ENCODE results near the gene IKBKG.

- no peak for TF ChIP-seq CTCF (IDR thresholded peaks at IDR 0.05)
- TF ChIP-seq EP300 (IDR thresholded peaks at IDR 0.05; ENCODE audit: borderline replicate concordance in 1 of 2, low read depth in 1 of 2, low read length in 1 of 2): no peak
- no peak for TF ChIP-seq ZBTB33 (IDR thresholded peaks at IDR 0.05; ENCODE audit: borderline replicate concordance, low read depth)
- no peak for TF ChIP-seq GABPA (IDR thresholded peaks at IDR 0.05; ENCODE audit: low read depth)
- no peak for TF ChIP-seq CHD2 (IDR thresholded peaks at IDR 0.05; ENCODE audit: low read length, partially characterized antibody)
- no peak for TF ChIP-seq TEAD4 (IDR thresholded peaks at IDR 0.05; ENCODE audit: borderline replicate concordance, insufficient read depth)
- TF ChIP-seq POLR2AphosphoS5 (IDR thresholded peaks at IDR 0.05; ENCODE audit: low read depth, low read length): no peak
- no peak for TF ChIP-seq RXRA (IDR thresholded peaks at IDR 0.05; ENCODE audit: borderline replicate concordance, low read depth)
Observed at GRCh38 chrX:154508384-154508745, 39.1 kb upstream of the IKBKG start.

All from SK-N-SH (cell line).